Keratinocyte (primary cell): Measurements from ENCODE around the gene LRRC15. TPM values are rescaled to one million over a fixed set of nuclear protein-coding genes. Genes with fewer than 3 reads are reported as not detected.

Experiments used
- DNase-seq: peaks from one replicate; pipeline ENCODE4 v3.0.0-alpha.2; 2011; ENCODE audit warnings: low read depth, missing footprints, low spot score
- FAIRE-seq: peaks from 2 replicates; lab custom pipeline; 2011; peaks lifted over from hg19 to GRCh38; lab: Jason Lieb, UNC
- H2AFZ ChIP-seq: 2 replicates; pipeline ENCODE4 v1.6.0; 2012; ENCODE audit warnings: low read length, control low read depth, inconsistent platforms; ENCODE audit not compliant: control insufficient read depth
- H3K27ac ChIP-seq: 2 replicates; pipeline ENCODE4 v1.5.1; 2011; ENCODE audit warnings: low read length; ENCODE audit not compliant: control insufficient read depth, insufficient read depth
- H3K27me3 ChIP-seq: 3 replicates; pipeline ENCODE4 v1.6.0; 2011; ENCODE audit warnings: low read length; ENCODE audit not compliant: control insufficient read depth, insufficient read depth; ENCODE audit errors: extremely low read depth
- H3K36me3 ChIP-seq, 2 experiments: 2 replicates in 1 of 2; 3 replicates in 1 of 2; pipeline ENCODE4 v1.5.1; 2011; ENCODE audit warnings: low read length in 2 of 2, mild to moderate bottlenecking in 1 of 2; ENCODE audit not compliant: control insufficient read depth in 2 of 2, insufficient read depth in 2 of 2; ENCODE audit errors: extremely low read depth in 1 of 2
- H3K4me1 ChIP-seq: 3 replicates; pipeline ENCODE4 v1.5.1; 2011; ENCODE audit warnings: low read length; ENCODE audit not compliant: control insufficient read depth, insufficient read depth; ENCODE audit errors: extremely low read depth
- H3K4me2 ChIP-seq: 3 replicates; pipeline ENCODE4 v1.6.0; 2011; ENCODE audit warnings: low read depth, low read length; ENCODE audit not compliant: control insufficient read depth, insufficient read depth; ENCODE audit errors: extremely low read depth
- H3K4me3 ChIP-seq, 3 experiments: fragments of 200-600 bp in 1 of 3; sonication (generic) in 1 of 3; 2 replicates in 2 of 3; 3 replicates in 1 of 3; pipeline ENCODE4 v1.5.1; 2011 to 2016; ENCODE audit warnings: low read length in 3 of 3, mild to moderate bottlenecking in 3 of 3, control low read depth in 2 of 3, inconsistent platforms in 1 of 3, low read depth in 1 of 3, mixed read lengths in 1 of 3, mixed run types in 1 of 3, moderate library complexity in 1 of 3; ENCODE audit not compliant: control insufficient read depth in 2 of 3, insufficient read depth in 2 of 3; ENCODE audit errors: extremely low read depth in 1 of 3
- H3K79me2 ChIP-seq: 2 replicates; pipeline ENCODE4 v1.6.0; 2012; ENCODE audit warnings: low read length; ENCODE audit not compliant: control insufficient read depth, insufficient read depth
- H3K9ac ChIP-seq: 3 replicates; pipeline ENCODE4 v1.6.0; 2011; ENCODE audit warnings: low read length; ENCODE audit not compliant: control insufficient read depth, insufficient read depth; ENCODE audit errors: extremely low read depth
- H3K9me1 ChIP-seq: 3 replicates; pipeline ENCODE4 v1.6.0; 2011; ENCODE audit warnings: low read length; ENCODE audit not compliant: control insufficient read depth, insufficient read depth; ENCODE audit errors: extremely low read depth
- H3K9me3 ChIP-seq: 2 replicates; pipeline ENCODE4 v1.5.1; 2012; ENCODE audit warnings: low read depth, low read length; ENCODE audit not compliant: control insufficient read depth
- H4K20me1 ChIP-seq: 3 replicates; pipeline ENCODE4 v1.6.0; 2011; ENCODE audit warnings: low read length; ENCODE audit not compliant: control insufficient read depth, insufficient read depth; ENCODE audit errors: extremely low read depth
- EZH2 ChIP-seq: IDR thresholded peaks from one replicate; pipeline ENCODE4 v1.6.1; 2012; ENCODE audit warnings: inconsistent platforms, mild to moderate bottlenecking, low read length, moderate library complexity
- dilution Hi-C: fragments of 300-500 bp; cut with MboI; formaldehyde crosslinking; loops from one replicate; pipeline ENCODE4 v1.7.0; 2020; ENCODE audit warnings: low sequenced_read_pairs; ENCODE audit not compliant: extremely low pct_ligation_motif_present
- polyA plus RNA-seq, 5 experiments: library from polyadenylated mRNA; depleted of rRNA in 3 of 5; stranded (reverse) in 3 of 5; stranded (forward) in 1 of 5; unstranded in 1 of 5; fragments of >200 nt; gene quantifications; 1 replicate in 1 of 5; 2 replicates in 3 of 5; 3 replicates in 1 of 5; pipeline versions ENCODE4 v1.2.1 to v1.2.3, GENCODE V29; 2011 to 2012; ENCODE audit warnings: missing spikeins in 2 of 5, low read depth in 1 of 5, low replicate concordance in 1 of 5
- TF ChIP-seq, protein P1 (sequence below), 3 experiments: IDR thresholded peaks in 1 of 3; conservative IDR thresholded peaks in 1 of 3; optimal IDR thresholded peaks in 1 of 3; 2 replicates in 2 of 3; 3 replicates in 1 of 3; pipeline versions ENCODE3 to v1.5.1; 2011; ENCODE audit warnings: low read length in 3 of 3, mild to moderate bottlenecking in 3 of 3, moderate library complexity in 2 of 3, control low read depth in 1 of 3, inconsistent platforms in 1 of 3; ENCODE audit not compliant: insufficient read depth in 2 of 3; ENCODE audit errors: extremely low read depth in 1 of 3

Gene LRRC15
- polyA plus RNA-seq, 1 donor (not counting 4 experiments of a cell fraction or from before 2014, with no cell fraction given), result not detected

DNA sequence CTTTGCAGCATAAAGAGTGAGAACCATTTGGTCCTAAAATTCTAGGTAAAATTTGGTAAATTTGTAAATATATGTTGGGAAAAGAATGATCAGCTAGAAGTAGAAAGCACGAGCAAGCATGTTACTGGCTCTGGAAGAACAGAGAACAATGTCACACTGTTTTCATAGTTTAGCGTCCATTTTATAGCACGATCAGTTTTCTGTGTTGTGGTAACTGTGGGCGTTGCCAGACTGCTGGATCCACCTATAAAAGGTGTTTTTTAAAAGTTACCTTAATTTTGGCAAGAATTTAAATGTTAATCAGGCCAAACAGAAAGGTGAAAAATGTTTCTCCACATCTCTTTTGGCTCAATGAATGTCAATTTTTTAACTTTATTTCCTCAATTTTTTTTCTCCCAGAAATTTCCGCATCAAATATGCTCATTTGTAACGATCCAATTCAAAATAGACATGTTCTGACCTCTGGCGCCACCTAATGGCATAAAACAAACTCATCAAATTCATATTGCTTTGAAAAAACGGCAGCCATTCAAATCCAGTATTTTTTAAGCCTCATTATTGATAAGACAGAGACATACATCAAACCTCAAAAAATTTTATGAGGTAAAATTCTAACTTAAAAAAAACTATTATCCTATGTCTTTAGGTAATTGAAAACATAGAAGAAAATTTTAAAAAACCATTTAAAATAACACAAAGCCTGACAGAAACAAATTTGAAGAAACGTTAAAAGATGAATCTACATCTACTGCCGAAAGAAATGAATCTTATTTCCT lies 35.0 kb upstream of the LRRC15 start:
- no peaks in the 10 kb centered on the region for H3K9me3 ChIP-seq
- no peaks in the 10 kb centered on the region for H3K4me1 ChIP-seq
- H3K4me3 ChIP-seq, result no peak overlapping the region
- H3K79me2 ChIP-seq, result no peaks in the 10 kb centered on the region
- DNase-seq (no peak), FAIRE-seq (no peak)
- no peaks in the 10 kb centered on the region for H4K20me1 ChIP-seq
- H3K36me3 ChIP-seq, result peaks cover 8 to 13% of the 10 kb centered on the region in 2 experiments
- no peaks in the 10 kb centered on the region for H3K9me1 ChIP-seq
- no peak overlapping the region for H3K27ac ChIP-seq
- H3K27me3 ChIP-seq, result no peaks in the 10 kb centered on the region
- H2AFZ ChIP-seq, result no peak overlapping the region
- dilution Hi-C loops, result no loop called here
- TF ChIP-seq EZH2, result no peak
- TF ChIP-seq, protein P1, sequence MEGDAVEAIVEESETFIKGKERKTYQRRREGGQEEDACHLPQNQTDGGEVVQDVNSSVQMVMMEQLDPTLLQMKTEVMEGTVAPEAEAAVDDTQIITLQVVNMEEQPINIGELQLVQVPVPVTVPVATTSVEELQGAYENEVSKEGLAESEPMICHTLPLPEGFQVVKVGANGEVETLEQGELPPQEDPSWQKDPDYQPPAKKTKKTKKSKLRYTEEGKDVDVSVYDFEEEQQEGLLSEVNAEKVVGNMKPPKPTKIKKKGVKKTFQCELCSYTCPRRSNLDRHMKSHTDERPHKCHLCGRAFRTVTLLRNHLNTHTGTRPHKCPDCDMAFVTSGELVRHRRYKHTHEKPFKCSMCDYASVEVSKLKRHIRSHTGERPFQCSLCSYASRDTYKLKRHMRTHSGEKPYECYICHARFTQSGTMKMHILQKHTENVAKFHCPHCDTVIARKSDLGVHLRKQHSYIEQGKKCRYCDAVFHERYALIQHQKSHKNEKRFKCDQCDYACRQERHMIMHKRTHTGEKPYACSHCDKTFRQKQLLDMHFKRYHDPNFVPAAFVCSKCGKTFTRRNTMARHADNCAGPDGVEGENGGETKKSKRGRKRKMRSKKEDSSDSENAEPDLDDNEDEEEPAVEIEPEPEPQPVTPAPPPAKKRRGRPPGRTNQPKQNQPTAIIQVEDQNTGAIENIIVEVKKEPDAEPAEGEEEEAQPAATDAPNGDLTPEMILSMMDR (optimal IDR thresholded peaks at IDR 0.05 in 1 of 3, IDR thresholded peaks at IDR 0.05 in 1 of 3, conservative IDR thresholded peaks at IDR 0.05 in 1 of 3; ENCODE audit: extremely low read depth in 1 of 3, insufficient read depth in 2 of 3, low read length in 3 of 3), result peak in 2 of 3 experiments; percentile 42 to 44
- no peak overlapping the region for H3K9ac ChIP-seq
- H3K4me2 ChIP-seq, result no peak overlapping the region

- H3K79me2 ChIP-seq, result no peaks in the 10 kb centered on the region
- FAIRE-seq (no peak), DNase-seq (no peak)
- dilution Hi-C loops, result no loop called here
- peaks cover 6% of the 10 kb centered on the region for H3K4me1 ChIP-seq
- H4K20me1 ChIP-seq, result no peaks in the 10 kb centered on the region
- no peaks in the 10 kb centered on the region for H3K9me3 ChIP-seq
- H3K27ac ChIP-seq, result no peak overlapping the region
- H3K4me3 ChIP-seq, result no peak overlapping the region
- H2AFZ ChIP-seq, result no peak overlapping the region
- H3K36me3 ChIP-seq, result peaks cover 0 to 3% of the 10 kb centered on the region in 2 experiments
- H3K27me3 ChIP-seq, result peaks cover 20% of the 10 kb centered on the region
- no peak overlapping the region for H3K4me2 ChIP-seq
- no peaks in the 10 kb centered on the region for H3K9me1 ChIP-seq
- TF ChIP-seq, protein P1 (optimal IDR thresholded peaks at IDR 0.05 in 1 of 3, IDR thresholded peaks at IDR 0.05 in 1 of 3, conservative IDR thresholded peaks at IDR 0.05 in 1 of 3; ENCODE audit: extremely low read depth in 1 of 3, insufficient read depth in 2 of 3, low read length in 3 of 3), result no peak
- no peak for TF ChIP-seq EZH2
- H3K9ac ChIP-seq, result no peak overlapping the region
Measured at GRCh38 chr3:194401868-194402329, 32.4 kb upstream of the LRRC15 start.
